HEK293 (cell line): Measurements from ENCODE around the gene AMMECR1.

ENCODE experiments used
- CTCF ChIA-PET: fragments of 350-600 bp; formaldehyde crosslinking; extraction: SDS; loops from one replicate; lab custom pipeline; 2021; ENCODE audit warnings: antibody characterized with exemption; lab: Yijun Ruan, JAX
- POLR2A ChIA-PET: fragments of 300-600 bp; formaldehyde crosslinking; extraction: SDS; loops from one replicate; lab custom pipeline; 2020; ENCODE audit warnings: antibody characterized with exemption, inconsistent platforms; lab: Yijun Ruan, JAX
- H3K27ac ChIP-seq: fragments of 200-500 bp; sonication (Bioruptor generic); 2 replicates; pipeline ENCODE4 v1.5.1; 2014; ENCODE audit warnings: low read depth, low read length, control low read depth, inconsistent platforms; ENCODE audit errors: extremely low read depth
- H3K36me3 ChIP-seq, 2 experiments: fragments of 200-500 bp in 1 of 2; sonication (Bioruptor generic) in 1 of 2; 1 replicate in 1 of 2; 2 replicates in 1 of 2; pipeline ENCODE4 v1.5.1; 2014 to 2017; ENCODE audit warnings: inconsistent platforms in 2 of 2, low read length in 2 of 2; ENCODE audit not compliant: control insufficient read depth in 2 of 2, insufficient read depth in 1 of 2
- H3K4me1 ChIP-seq: fragments of 200-500 bp; sonication (Bioruptor generic); 2 replicates; pipeline ENCODE4 v1.5.1; 2014; ENCODE audit warnings: mild to moderate bottlenecking, low read length, inconsistent platforms; ENCODE audit not compliant: control insufficient read depth, insufficient read depth
- H3K4me3 ChIP-seq: 2 replicates; pipeline ENCODE4 v1.5.1; 2011; ENCODE audit warnings: low read depth, mild to moderate bottlenecking, control low read depth, low read length, moderate library complexity
- H3K9me3 ChIP-seq: fragments of 200-500 bp; sonication (Bioruptor generic); 2 replicates; pipeline ENCODE4 v1.5.1; 2014; ENCODE audit warnings: low read depth, low read length, inconsistent platforms; ENCODE audit not compliant: control insufficient read depth, insufficient read depth
- GLIS1 ChIP-seq: fragments of 450-650 bp; formaldehyde crosslinking; IDR thresholded peaks from 2 replicates; pipeline ENCODE4 v1.5.1; 2016; ENCODE audit warnings: missing biosample characterization, missing genetic modification characterization
- KLF17 ChIP-seq: fragments of 450-650 bp; formaldehyde crosslinking; IDR thresholded peaks from 2 replicates; pipeline ENCODE4 v1.5.1; 2016; ENCODE audit warnings: missing biosample characterization, missing genetic modification characterization
- MZF1 ChIP-seq: fragments of 450-650 bp; formaldehyde crosslinking; IDR thresholded peaks from 2 replicates; pipeline ENCODE4 v1.5.1; 2017; ENCODE audit warnings: missing biosample characterization, missing genetic modification characterization, borderline replicate concordance
- OSR2 ChIP-seq: fragments of 450-650 bp; formaldehyde crosslinking; IDR thresholded peaks from 2 replicates; pipeline ENCODE4 v1.5.1; 2016; ENCODE audit warnings: missing biosample characterization, missing genetic modification characterization
- PBX3 ChIP-seq: sonication (generic); formaldehyde crosslinking; IDR thresholded peaks from 2 replicates; pipeline ENCODE4 v1.8.1; 2022; ENCODE audit warnings: mild to moderate bottlenecking, moderate library complexity, missing genetic modification reagents
- PRDM4 ChIP-seq: fragments of 450-650 bp; formaldehyde crosslinking; IDR thresholded peaks from 2 replicates; pipeline ENCODE4 v1.5.1; 2017; ENCODE audit warnings: missing biosample characterization, missing genetic modification characterization
- ZBTB20 ChIP-seq: fragments of 450-650 bp; formaldehyde crosslinking; IDR thresholded peaks from 2 replicates; pipeline ENCODE4 v1.5.1; 2016; ENCODE audit warnings: missing biosample characterization, missing genetic modification characterization
- ZNF214 ChIP-seq: fragments of 450-650 bp; formaldehyde crosslinking; IDR thresholded peaks from 2 replicates; pipeline ENCODE4 v1.5.1; 2017; ENCODE audit warnings: missing biosample characterization, mild to moderate bottlenecking, missing genetic modification characterization, borderline replicate concordance
- ZNF239 ChIP-seq: fragments of 450-650 bp; formaldehyde crosslinking; IDR thresholded peaks from 2 replicates; pipeline ENCODE4 v1.5.1; 2016; ENCODE audit warnings: missing biosample characterization, missing genetic modification characterization
- ZNF354C ChIP-seq: fragments of 450-650 bp; formaldehyde crosslinking; IDR thresholded peaks from 2 replicates; pipeline ENCODE4 v1.5.1; 2016; ENCODE audit warnings: missing biosample characterization, missing genetic modification characterization, low read depth, borderline replicate concordance
- ZNF433 ChIP-seq: fragments of 450-650 bp; formaldehyde crosslinking; IDR thresholded peaks from 2 replicates; pipeline ENCODE4 v1.5.1; 2016; ENCODE audit warnings: missing biosample characterization, missing genetic modification characterization, low read depth
- ZNF513 ChIP-seq: fragments of 450-650 bp; IDR thresholded peaks from 2 replicates; pipeline ENCODE4 v1.5.1; 2018; ENCODE audit warnings: missing biosample characterization, missing genetic modification characterization
- ZNF530 ChIP-seq: fragments of 450-650 bp; formaldehyde crosslinking; IDR thresholded peaks from 2 replicates; pipeline ENCODE4 v1.5.1; 2016; ENCODE audit warnings: low read depth, missing biosample characterization, missing genetic modification characterization
- ZNF596 ChIP-seq: fragments of 450-650 bp; IDR thresholded peaks from 2 replicates; pipeline ENCODE4 v1.5.0; 2018; ENCODE audit warnings: missing biosample characterization, mild to moderate bottlenecking, missing genetic modification characterization, moderate library complexity
- ZNF600 ChIP-seq: fragments of 450-650 bp; formaldehyde crosslinking; IDR thresholded peaks from 2 replicates; pipeline ENCODE4 v1.5.1; 2016; ENCODE audit warnings: missing biosample characterization, missing genetic modification characterization
- ZNF792 ChIP-seq: fragments of 450-650 bp; formaldehyde crosslinking; IDR thresholded peaks from 2 replicates; pipeline ENCODE4 v1.5.1; 2016; ENCODE audit warnings: missing biosample characterization, missing genetic modification characterization
- TF ChIP-seq, protein P1 (sequence below): fragments of 450-650 bp; formaldehyde crosslinking; IDR thresholded peaks from 2 replicates; pipeline ENCODE4 v1.5.1; 2016; ENCODE audit warnings: missing biosample characterization, missing genetic modification characterization
- TF ChIP-seq, protein P2 (sequence below): fragments of 450-650 bp; formaldehyde crosslinking; IDR thresholded peaks from 2 replicates; pipeline ENCODE4 v1.5.1; 2016; ENCODE audit warnings: missing biosample characterization, missing genetic modification characterization
- TF ChIP-seq, protein P3 (sequence below): fragments of 450-650 bp; formaldehyde crosslinking; IDR thresholded peaks from 2 replicates; pipeline ENCODE4 v1.5.1; 2017; ENCODE audit warnings: missing biosample characterization, missing genetic modification characterization

The AMMECR1 gene

DNA sequence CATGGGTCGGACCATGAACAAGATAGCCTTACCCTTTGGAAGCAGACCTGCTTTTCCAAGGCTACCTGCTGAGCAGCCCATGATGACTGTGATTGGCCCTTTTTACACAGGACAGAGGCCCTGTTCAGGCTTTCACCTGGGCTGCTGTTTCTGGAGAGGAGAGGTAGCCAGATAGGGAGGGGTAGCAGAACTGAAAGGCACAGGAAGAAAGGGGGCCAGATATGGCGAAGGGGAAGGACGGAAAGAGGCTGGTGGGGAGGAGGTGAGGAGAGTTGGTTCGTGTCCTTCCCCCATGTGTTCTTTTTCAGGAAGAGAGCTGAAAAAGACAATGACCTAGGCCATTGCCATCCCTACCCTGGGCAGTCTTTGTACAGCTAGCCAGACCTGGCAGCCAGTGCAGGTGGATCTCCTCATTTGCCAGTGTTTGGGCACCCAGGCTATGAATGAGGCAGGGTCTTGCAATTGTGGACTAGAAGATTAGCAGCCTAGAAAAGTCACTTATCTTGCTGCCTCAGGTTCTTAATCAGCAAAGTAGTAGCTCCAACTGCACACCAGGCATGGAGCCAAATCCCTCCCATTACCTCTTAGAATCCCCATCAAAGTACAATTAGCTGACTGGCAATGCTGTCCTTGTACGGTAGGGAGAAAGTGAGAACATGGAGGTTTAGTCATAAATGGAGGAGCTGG is 139.6 kb downstream of the AMMECR1 start:
- Histone ChIP-seq H3K9me3 (no peaks in the 10 kb centered on the region), H3K4me1 (0 out of 2 replicates have a peak, but pooled peaks cover 4% of the 10 kb centered on the region), H3K4me3 (no peak overlapping the region), H3K27ac (no peak overlapping the region), H3K36me3 (no peaks in the 10 kb centered on the region)
- TF ChIP-seq PRDM4 (tag by site-specific recombination) (no peak), OSR2 (peak; percentile 87), MZF1 (tag by site-specific recombination) (peak; percentile 91), ZNF792 (peak; percentile 71; the same call in 1 of the 2 replicates), ZNF600 (tag by site-specific recombination) (peak; percentile 35; the same call in 1 of the 2 replicates)
- ChIA-PET POLR2A (no interaction called here), CTCF (interaction anchor here (0.6 to 1.7 kb wide), 8 partner anchors 9 to 234 kb away, joined by 3 to 9 read pairs (median 5); no protein-coding TSS in a partner anchor)

GRCh38 chrX:110175696-110176095 is 142.2 kb downstream of the AMMECR1 start:
- Histone ChIP-seq H3K4me1 (no peaks in the 10 kb centered on the region), H3K27ac (no peak overlapping the region), H3K36me3 (no peaks in the 10 kb centered on the region), H3K9me3 (no peaks in the 10 kb centered on the region), H3K4me3 (no peak overlapping the region)
- POLR2A ChIA-PET: no interaction called here
- CTCF ChIA-PET: interaction anchor here (1.8 to 2.9 kb wide), 2 partner anchors 12 to 237 kb away, joined by 4 to 13 read pairs; no protein-coding TSS in a partner anchor
- TF ChIP-seq ZNF433 (no peak), ZNF596 (tag by site-specific recombination) (no peak)
- TF ChIP-seq, protein P1, sequence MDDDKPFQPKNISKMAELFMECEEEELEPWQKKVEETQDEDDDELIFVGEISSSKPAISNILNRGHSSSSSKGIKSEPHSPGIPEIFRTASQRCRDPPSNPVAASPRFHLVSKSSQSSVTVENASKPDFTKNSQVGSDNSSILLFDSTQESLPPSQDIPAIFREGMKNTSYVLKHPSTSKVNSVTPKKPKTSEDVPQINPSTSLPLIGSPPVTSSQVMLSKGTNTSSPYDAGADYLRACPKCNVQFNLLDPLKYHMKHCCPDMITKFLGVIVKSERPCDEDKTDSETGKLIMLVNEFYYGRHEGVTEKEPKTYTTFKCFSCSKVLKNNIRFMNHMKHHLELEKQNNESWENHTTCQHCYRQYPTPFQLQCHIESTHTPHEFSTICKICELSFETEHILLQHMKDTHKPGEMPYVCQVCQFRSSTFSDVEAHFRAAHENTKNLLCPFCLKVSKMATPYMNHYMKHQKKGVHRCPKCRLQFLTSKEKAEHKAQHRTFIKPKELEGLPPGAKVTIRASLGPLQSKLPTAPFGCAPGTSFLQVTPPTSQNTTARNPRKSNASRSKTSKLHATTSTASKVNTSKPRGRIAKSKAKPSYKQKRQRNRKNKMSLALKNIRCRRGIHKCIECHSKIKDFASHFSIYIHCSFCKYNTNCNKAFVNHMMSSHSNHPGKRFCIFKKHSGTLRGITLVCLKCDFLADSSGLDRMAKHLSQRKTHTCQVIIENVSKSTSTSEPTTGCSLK (tag by site-specific recombination): no peak

- ChIA-PET POLR2A (no interaction called here), CTCF (interaction anchor here (0.9 to 2.9 kb wide), 2 partner anchors 17 to 237 kb away, joined by 5 to 13 read pairs; no protein-coding TSS in a partner anchor)
- Histone ChIP-seq H3K4me1 (no peaks in the 10 kb centered on the region), H3K36me3 (no peaks in the 10 kb centered on the region), H3K4me3 (no peak overlapping the region), H3K27ac (no peak overlapping the region), H3K9me3 (no peaks in the 10 kb centered on the region)
- TF ChIP-seq ZNF513 (tag by site-specific recombination) (no peak), ZNF239 (tag by site-specific recombination) (no peak), ZBTB20 (tag by site-specific recombination) (no peak), ZNF214 (no peak), GLIS1 (no peak), ZNF354C (tag by site-specific recombination) (no peak), KLF17 (tag by site-specific recombination) (no peak), ZNF530 (tag by site-specific recombination) (no peak), PBX3 (CRISPR knock-in tag) (no peak)
- TF ChIP-seq, protein P2, sequence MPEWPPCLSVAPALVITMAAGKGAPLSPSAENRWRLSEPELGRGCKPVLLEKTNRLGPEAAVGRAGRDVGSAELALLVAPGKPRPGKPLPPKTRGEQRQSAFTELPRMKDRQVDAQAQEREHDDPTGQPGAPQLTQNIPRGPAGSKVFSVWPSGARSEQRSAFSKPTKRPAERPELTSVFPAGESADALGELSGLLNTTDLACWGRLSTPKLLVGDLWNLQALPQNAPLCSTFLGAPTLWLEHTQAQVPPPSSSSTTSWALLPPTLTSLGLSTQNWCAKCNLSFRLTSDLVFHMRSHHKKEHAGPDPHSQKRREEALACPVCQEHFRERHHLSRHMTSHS (tag by site-specific recombination): no peak
- TF ChIP-seq, protein P3, sequence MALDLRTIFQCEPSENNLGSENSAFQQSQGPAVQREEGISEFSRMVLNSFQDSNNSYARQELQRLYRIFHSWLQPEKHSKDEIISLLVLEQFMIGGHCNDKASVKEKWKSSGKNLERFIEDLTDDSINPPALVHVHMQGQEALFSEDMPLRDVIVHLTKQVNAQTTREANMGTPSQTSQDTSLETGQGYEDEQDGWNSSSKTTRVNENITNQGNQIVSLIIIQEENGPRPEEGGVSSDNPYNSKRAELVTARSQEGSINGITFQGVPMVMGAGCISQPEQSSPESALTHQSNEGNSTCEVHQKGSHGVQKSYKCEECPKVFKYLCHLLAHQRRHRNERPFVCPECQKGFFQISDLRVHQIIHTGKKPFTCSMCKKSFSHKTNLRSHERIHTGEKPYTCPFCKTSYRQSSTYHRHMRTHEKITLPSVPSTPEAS (tag by site-specific recombination): no peak
Measured at GRCh38 chrX:110175146-110175545, 142.7 kb downstream of the AMMECR1 start.
